GM12874 (cell line): ENCODE results near the gene AUTS2.

Experiments used
- CTCF ChIP-seq: IDR thresholded peaks from 2 replicates; pipeline ENCODE4 v1.5.1; 2011; ENCODE audit warnings: low read depth, mild to moderate bottlenecking, control low read depth, low read length, moderate library complexity; ENCODE audit not compliant: insufficient read depth

AUTS2 gene

DNA sequence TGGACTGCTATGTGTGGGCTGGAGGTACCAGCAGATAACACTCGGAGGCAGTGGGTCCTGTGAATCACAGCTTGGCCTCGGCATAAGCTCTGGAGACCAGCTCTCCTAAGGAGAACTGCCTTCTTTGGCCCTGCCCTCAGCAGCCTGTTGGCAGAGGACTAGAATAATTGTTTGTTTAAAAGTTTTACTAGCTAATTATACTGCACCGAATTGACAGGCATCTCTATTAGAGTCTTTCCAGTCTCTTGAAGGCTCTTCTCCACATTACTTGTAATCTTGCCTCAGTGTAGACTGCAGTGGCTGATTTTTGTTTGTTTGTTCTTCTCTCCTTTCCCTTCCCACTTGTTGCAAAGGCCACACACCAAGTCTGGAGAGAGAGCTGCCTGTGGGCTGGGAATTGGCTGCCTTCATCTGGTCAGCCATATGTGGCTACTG, 183.2 kb downstream of the AUTS2 start:
- no peak for TF ChIP-seq CTCF

DNA sequence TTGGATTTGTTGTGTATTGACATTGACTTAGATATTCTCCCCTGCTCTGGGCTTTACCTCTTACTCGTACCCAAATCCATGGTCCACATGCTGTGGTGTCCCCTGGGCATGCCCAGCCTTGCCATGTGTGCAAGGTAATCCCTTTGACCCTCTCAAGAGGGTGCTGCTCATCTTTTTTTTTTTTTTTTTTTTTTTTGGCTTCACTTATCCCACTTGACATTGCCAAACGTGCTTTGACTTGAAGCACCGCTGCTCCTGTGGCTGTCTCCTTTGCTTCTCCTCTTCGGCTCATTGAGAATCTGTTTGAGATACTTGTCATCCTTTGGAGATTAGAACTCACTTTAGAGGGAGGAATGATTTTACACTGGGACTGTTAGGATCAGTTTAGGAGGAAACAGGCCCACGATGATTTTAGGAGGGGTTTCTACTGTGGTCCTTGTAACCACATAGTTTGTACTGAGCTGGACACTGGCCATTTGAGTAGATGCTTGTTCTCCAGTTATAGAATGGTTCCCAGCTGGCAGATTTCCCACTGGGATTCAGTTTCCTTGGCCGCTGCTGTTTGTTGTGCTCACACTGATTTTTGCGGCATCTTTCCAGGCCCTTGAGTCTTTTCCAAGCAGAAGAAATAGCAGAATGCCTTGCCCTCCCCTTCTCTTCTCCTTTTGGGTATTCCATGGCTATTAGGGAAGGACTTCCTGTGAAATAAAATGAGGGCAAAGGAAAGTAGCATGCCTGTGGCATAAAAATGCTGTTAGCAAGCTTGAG, 184.8 kb downstream of the AUTS2 start:
- TF ChIP-seq CTCF: no peak

DNA sequence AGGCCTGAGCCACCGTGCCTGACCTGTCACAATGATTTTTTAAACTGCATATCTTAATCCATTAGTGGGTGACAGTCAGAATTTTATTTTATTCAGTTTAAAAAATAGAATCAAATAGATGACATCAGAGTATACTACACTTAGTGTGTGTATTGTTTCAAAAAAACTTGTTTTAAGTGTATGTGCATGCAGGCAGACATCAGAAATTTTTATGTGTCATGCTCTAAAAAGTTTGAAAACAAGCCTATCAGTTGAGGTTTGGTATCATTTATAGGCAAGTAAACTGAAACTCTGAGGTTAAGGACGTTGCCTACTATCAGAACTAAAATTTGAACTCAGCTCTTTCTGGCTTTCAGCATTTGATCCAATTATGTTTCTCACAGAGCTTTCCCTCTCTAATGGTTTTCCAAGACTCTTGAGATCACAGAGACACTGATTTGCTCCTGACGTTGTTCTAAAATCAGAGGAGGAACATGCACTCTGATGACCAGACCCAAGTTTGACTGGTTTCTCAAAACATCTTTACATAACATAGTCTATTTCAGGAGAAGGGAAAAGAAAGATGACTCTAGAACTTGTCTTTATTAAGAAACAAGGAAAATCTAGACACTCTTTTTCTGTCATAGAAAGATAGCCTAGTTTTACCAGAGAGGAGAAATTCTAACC, 188.6 kb downstream of the AUTS2 start:
- TF ChIP-seq CTCF: no peak

GRCh38 chr7:69787736-69788431, 189.6 kb downstream of the AUTS2 start:
- TF ChIP-seq CTCF: no peak

- TF ChIP-seq CTCF: no peak
Observed at GRCh38 chr7:69789563-69789962, 191.3 kb downstream of the AUTS2 start.

DNA sequence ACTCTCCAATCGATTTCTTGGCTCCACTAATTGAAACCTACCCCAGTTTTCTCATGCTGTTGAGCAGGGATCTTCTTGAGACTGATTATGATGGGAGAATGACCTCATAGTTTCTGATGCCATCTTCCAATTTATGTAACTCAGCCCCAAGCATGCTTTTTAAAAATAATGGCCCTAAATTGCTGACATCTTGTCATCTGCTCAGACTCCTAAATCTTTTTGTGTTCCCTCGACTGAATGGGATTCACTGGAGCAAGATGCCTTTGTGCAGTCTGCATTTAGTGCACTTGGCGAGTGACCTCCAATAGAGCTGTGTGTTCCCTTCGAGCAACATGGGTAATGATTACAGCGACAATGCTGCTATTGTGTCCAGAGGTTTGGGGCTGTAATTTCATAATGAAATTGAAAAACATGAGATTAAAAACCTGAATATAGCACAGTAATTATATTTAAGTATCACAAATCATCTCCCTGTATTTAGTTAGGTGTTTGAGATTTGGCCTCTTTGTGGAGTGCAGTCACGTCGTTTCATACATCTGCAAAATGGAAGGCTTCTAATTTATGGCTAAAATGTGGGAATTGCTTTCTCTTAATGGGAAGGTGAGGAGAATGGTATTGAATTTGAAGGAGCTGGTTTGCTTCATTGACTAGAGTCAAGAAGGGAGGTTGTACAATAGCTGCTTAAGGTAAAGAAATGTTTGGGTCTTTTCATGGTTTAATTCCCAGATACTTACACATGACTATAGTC, 192.9 kb downstream of the AUTS2 start:
- no peak for TF ChIP-seq CTCF

GRCh38 chr7:69791739-69792138, 193.5 kb downstream of the AUTS2 start:
- no peak for TF ChIP-seq CTCF
